ENCODE measurements around the gene ZFP64.

GRCh38 chr20:52160621-52161204 lies 30.9 kb downstream of the ZFP64 start:
- TF ChIP-seq, protein P1, sequence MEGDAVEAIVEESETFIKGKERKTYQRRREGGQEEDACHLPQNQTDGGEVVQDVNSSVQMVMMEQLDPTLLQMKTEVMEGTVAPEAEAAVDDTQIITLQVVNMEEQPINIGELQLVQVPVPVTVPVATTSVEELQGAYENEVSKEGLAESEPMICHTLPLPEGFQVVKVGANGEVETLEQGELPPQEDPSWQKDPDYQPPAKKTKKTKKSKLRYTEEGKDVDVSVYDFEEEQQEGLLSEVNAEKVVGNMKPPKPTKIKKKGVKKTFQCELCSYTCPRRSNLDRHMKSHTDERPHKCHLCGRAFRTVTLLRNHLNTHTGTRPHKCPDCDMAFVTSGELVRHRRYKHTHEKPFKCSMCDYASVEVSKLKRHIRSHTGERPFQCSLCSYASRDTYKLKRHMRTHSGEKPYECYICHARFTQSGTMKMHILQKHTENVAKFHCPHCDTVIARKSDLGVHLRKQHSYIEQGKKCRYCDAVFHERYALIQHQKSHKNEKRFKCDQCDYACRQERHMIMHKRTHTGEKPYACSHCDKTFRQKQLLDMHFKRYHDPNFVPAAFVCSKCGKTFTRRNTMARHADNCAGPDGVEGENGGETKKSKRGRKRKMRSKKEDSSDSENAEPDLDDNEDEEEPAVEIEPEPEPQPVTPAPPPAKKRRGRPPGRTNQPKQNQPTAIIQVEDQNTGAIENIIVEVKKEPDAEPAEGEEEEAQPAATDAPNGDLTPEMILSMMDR (conservative IDR thresholded peaks at IDR 0.05; ENCODE audit: low read length): no peak
- TF ChIP-seq EZH2phosphoT487 (IDR thresholded peaks at IDR 0.05; ENCODE audit: borderline replicate concordance): no peak
